HepG2 (cell line): Measurements from ENCODE around the gene KRT1. TPM values are rescaled to one million over a fixed set of nuclear protein-coding genes. Genes with fewer than 3 reads are reported as not detected.

Source experiments
- ATAC-seq: fragments of 200-7000 bp; cut with Tn5 transposase; 3 replicates; pipeline ENCODE4 v1.9.1; 2020; ENCODE audit warnings: mild to moderate bottlenecking, moderate library complexity
- BruUV-seq: library from RNA; stranded (reverse); fragments of 400-500 nt; replicated peaks from 2 replicates; lab custom pipeline; 2021; lab: Mats Ljungman, UMichigan
- CTCF ChIA-PET: fragments of 300-600 bp; formaldehyde crosslinking; extraction: SDS; loops from one replicate; lab custom pipeline; 2021; ENCODE audit warnings: low total read pairs, inconsistent platforms, low intra/inter-chr PET ratio; lab: Yijun Ruan, JAX
- POLR2A ChIA-PET: fragments of 350-600 bp; sonication (Branson Sonifier 250); formaldehyde crosslinking; loops from one replicate; lab custom pipeline; 2020; ENCODE audit warnings: antibody characterized with exemption, inconsistent platforms; lab: Yijun Ruan, JAX
- DNase-seq: peaks from one replicate; pipeline ENCODE4 v3.0.0-alpha.2; 2015; ENCODE audit warnings: low spot score
- FAIRE-seq: peaks from 3 replicates; lab custom pipeline; 2011; peaks lifted over from hg19 to GRCh38; lab: Jason Lieb, UNC
- H2AFZ ChIP-seq: one replicate; pipeline ENCODE4 v1.6.1; 2011; ENCODE audit warnings: low read length, inconsistent platforms
- H3K27ac ChIP-seq: fragments of 300-600 bp; 3 replicates; pipeline ENCODE4 v1.8.0; 2011; ENCODE audit warnings: mixed run types, mild to moderate bottlenecking, mixed read lengths, low read length, inconsistent platforms; ENCODE audit not compliant: insufficient read depth; ENCODE audit errors: extremely low read length
- H3K27me3 ChIP-seq, 2 experiments: fragments of 200-600 bp in 1 of 2; 2 replicates in 1 of 2; 3 replicates in 1 of 2; pipeline versions ENCODE4 v1.6.0 to v1.8.0; 2011; ENCODE audit warnings: low read length in 2 of 2, mild to moderate bottlenecking in 2 of 2, moderate library complexity in 2 of 2, inconsistent platforms in 1 of 2; ENCODE audit not compliant: insufficient read depth in 2 of 2, control insufficient read depth in 1 of 2
- H3K36me3 ChIP-seq, 2 experiments: fragments of 200-600 bp in 1 of 2; replicated peaks in 1 of 2; 2 replicates in 1 of 2; 3 replicates in 1 of 2; pipeline versions ENCODE4 v1.5.1 to v1.8.0; 2011; ENCODE audit warnings: low read length in 2 of 2, inconsistent platforms in 1 of 2; ENCODE audit not compliant: insufficient read depth in 2 of 2, control insufficient read depth in 1 of 2
- H3K4me1 ChIP-seq: 2 replicates; pipeline ENCODE4 v1.5.1; 2012; ENCODE audit warnings: low read length, inconsistent platforms; ENCODE audit not compliant: insufficient read depth
- H3K4me2 ChIP-seq: 2 replicates; pipeline ENCODE4 v1.6.0; 2011; ENCODE audit warnings: low read depth, low read length, inconsistent platforms
- H3K4me3 ChIP-seq, 3 experiments: fragments of 200-600 bp in 1 of 3; sonication (generic), shearing (Covaris generic) in 1 of 3; replicated peaks in 1 of 3; 2 replicates each; pipeline ENCODE4 v1.5.1; 2011 to 2016; ENCODE audit warnings: low read length in 3 of 3, inconsistent platforms in 2 of 3, low read depth in 2 of 3, mild to moderate bottlenecking in 2 of 3, control low read depth in 1 of 3, mixed read lengths in 1 of 3; ENCODE audit not compliant: insufficient read depth in 1 of 3
- H3K79me2 ChIP-seq: one replicate; pipeline ENCODE4 v1.6.1; 2011; ENCODE audit warnings: low read length, inconsistent platforms; ENCODE audit not compliant: insufficient read depth
- H3K9ac ChIP-seq: 2 replicates; pipeline ENCODE4 v1.6.0; 2011; ENCODE audit warnings: mild to moderate bottlenecking, low read depth, low read length, inconsistent platforms; ENCODE audit not compliant: insufficient read depth
- H3K9me3 ChIP-seq: 2 replicates; pipeline ENCODE4 v1.5.1; 2012; ENCODE audit warnings: mild to moderate bottlenecking, low read length
- H4K20me1 ChIP-seq: 2 replicates; pipeline ENCODE4 v1.6.0; 2011; ENCODE audit warnings: inconsistent platforms, mild to moderate bottlenecking, low read length, moderate library complexity; ENCODE audit not compliant: insufficient read depth
- CTCF ChIP-seq: sonication (generic); formaldehyde crosslinking; IDR thresholded peaks from 2 replicates; pipeline ENCODE4 v1.5.0; 2020; ENCODE audit warnings: mild to moderate bottlenecking, missing genetic modification reagents, moderate library complexity
- IRX3 ChIP-seq: sonication (generic); formaldehyde crosslinking; IDR thresholded peaks from 2 replicates; pipeline ENCODE4 v1.8.1; 2023; ENCODE audit warnings: mild to moderate bottlenecking, low read depth, missing genetic modification reagents, borderline replicate concordance
- KDM6A ChIP-seq: IDR thresholded peaks from 2 replicates; pipeline ENCODE4 v1.6.1; 2016; ENCODE audit warnings: low read depth
- STAG1 ChIP-seq: sonication (generic); formaldehyde crosslinking; IDR thresholded peaks from 2 replicates; pipeline ENCODE4 v1.4.0; 2020; ENCODE audit warnings: missing genetic modification reagents
- ZGPAT ChIP-seq: IDR thresholded peaks from 2 replicates; pipeline ENCODE4 v1.6.1; 2016; ENCODE audit warnings: mild to moderate bottlenecking
- ZNF235 ChIP-seq: sonication (generic); formaldehyde crosslinking; IDR thresholded peaks from 2 replicates; pipeline ENCODE4 v1.8.1; 2023; ENCODE audit warnings: mild to moderate bottlenecking, missing genetic modification reagents, borderline replicate concordance
- ZNF446 ChIP-seq: sonication (generic); formaldehyde crosslinking; IDR thresholded peaks from 2 replicates; pipeline ENCODE4 v1.5.0; 2020; ENCODE audit warnings: mild to moderate bottlenecking, missing genetic modification reagents
- ZNF747 ChIP-seq: sonication (generic); formaldehyde crosslinking; IDR thresholded peaks from 2 replicates; pipeline ENCODE4 v1.8.1; 2023; ENCODE audit warnings: missing genetic modification reagents, mild to moderate bottlenecking, borderline replicate concordance
- ZNF839 ChIP-seq: sonication (generic); formaldehyde crosslinking; IDR thresholded peaks from 2 replicates; pipeline ENCODE4 v1.4.0; 2020; ENCODE audit warnings: missing genetic modification reagents, mild to moderate bottlenecking, borderline replicate concordance
- WGBS: methylation state at CpG from one replicate; pipeline ENCODE4 v1.1.6; 2017; ENCODE audit warnings: low lambda C conversion rate; 5-methylcytosine and 5-hydroxymethylcytosine counted together
- in situ Hi-C: cut with HindIII; loops from 2 replicates; pipeline ENCODE4 v1.10.0; 2017; ENCODE audit warnings: low pct_unique_long_range_greater_than_20kb; ENCODE audit not compliant: extremely low pct_ligation_motif_present
- intact Hi-C: fragments of 100-400 bp; cut with micrococcal nuclease; formaldehyde crosslinking; loops from one replicate; pipeline ENCODE4 v1.10.0; 2022; ENCODE audit not compliant: unreplicated experiment
- polyA plus RNA-seq, 8 experiments: library from polyadenylated mRNA; depleted of rRNA in 3 of 8; stranded (reverse) in 7 of 8; unstranded in 1 of 8; fragments of >200 nt; fragmentation: Illumina TruSeq in 4 of 8; extraction: Trizol in 4 of 8; gene quantifications; 2 replicates each; pipeline versions ENCODE4 v1.2.1 to v1.2.3, GENCODE V29; 2011 to 2016; ENCODE audit warnings: low read depth in 4 of 8, missing spikeins in 1 of 8, mixed read lengths in 1 of 8; ENCODE audit not compliant: insufficient read depth in 1 of 8
- total RNA-seq, 5 experiments: library from RNA; depleted of rRNA; stranded (reverse); fragments of >200 nt; fragmentation: Illumina TruSeq; extraction: Trizol; gene quantifications; 2 replicates each; pipeline ENCODE4 v1.2.3, GENCODE V29; 2016; ENCODE audit warnings: low read depth in 1 of 5
- TF ChIP-seq, protein P1 (sequence below): sonication (generic); formaldehyde crosslinking; IDR thresholded peaks from 2 replicates; pipeline ENCODE4 v1.5.0; 2020; ENCODE audit warnings: missing genetic modification reagents
- TF ChIP-seq, protein P2 (sequence below): IDR thresholded peaks from 2 replicates; pipeline ENCODE4 v1.6.1; 2018; ENCODE audit warnings: missing genetic modification reagents
- TF ChIP-seq, protein P3 (sequence below): sonication (generic); formaldehyde crosslinking; IDR thresholded peaks from 2 replicates; pipeline ENCODE4 v1.8.0; 2022; ENCODE audit warnings: mild to moderate bottlenecking, missing genetic modification reagents, moderate library complexity

Gene KRT1
- total and polyA plus RNA-seq, 2 of the 13 experiments (the other 11 are each of a cell fraction or from before 2014, with no cell fraction given) = not detected

- no peaks in the 10 kb centered on the region for H3K79me2 ChIP-seq
- no peak overlapping the region for H3K4me3 ChIP-seq
- in situ Hi-C loops = loop anchor here (25.0 kb wide), 1 partner anchor 294 kb away; no protein-coding TSS in a partner anchor
- H3K36me3 ChIP-seq = no peaks in the 10 kb centered on the region
- CTCF ChIA-PET = no interaction called here
- peaks cover 5 to 48% of the 10 kb centered on the region in 2 experiments; a peak in 4 of 5 replicates for H3K27me3 ChIP-seq
- DNase-seq = no peak
- POLR2A ChIA-PET = no interaction called here
- no peaks in the 10 kb centered on the region for H4K20me1 ChIP-seq
- no peak for ATAC-seq
- no peaks in the 10 kb centered on the region for H3K9me3 ChIP-seq
- TF ChIP-seq IRX3 (CRISPR knock-in tag) (no peak), KDM6A (CRISPR knock-in tag) (no peak)
- TF ChIP-seq, protein P1, sequence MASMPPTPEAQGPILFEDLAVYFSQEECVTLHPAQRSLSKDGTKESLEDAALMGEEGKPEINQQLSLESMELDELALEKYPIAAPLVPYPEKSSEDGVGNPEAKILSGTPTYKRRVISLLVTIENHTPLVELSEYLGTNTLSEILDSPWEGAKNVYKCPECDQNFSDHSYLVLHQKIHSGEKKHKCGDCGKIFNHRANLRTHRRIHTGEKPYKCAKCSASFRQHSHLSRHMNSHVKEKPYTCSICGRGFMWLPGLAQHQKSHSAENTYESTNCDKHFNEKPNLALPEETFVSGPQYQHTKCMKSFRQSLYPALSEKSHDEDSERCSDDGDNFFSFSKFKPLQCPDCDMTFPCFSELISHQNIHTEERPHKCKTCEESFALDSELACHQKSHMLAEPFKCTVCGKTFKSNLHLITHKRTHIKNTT (CRISPR knock-in tag) = no peak
- no peak overlapping the region for H3K27ac ChIP-seq
- under 1% methylated on average over 5 of the region's 5 CpGs for WGBS
- H3K9ac ChIP-seq = no peak overlapping the region
- intact Hi-C loops = no loop called here
- no peaks in the 10 kb centered on the region for H3K4me1 ChIP-seq
- no peak for FAIRE-seq
- no peak overlapping the region for H3K4me2 ChIP-seq
- no TSS peak for BruUV-seq
- no peak overlapping the region for H2AFZ ChIP-seq
Measured at GRCh38 chr12:52693261-52693660, 13.1 kb upstream of the KRT1 start.

DNA sequence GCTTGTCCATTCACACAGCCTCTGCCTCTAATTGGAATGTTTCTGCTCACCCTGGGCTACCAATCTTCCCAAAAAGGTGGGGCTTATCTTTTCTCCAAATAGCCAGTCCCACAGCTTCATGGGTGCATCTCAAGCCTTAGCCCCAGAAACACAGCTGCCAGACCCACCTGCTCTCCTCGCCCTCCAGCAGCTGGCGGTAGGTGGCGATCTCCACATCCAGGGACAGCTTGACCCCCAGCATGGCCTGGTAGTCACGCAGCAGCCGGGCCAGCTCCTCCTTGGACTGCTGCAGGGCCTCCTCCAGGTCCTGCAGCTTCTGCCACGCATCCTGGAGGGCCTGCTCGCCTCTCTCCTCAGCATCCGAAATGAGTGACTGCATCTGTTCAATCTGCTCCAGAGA is 12.0 kb upstream of the KRT1 start:
- Histone ChIP-seq H3K36me3 (no peaks in the 10 kb centered on the region), H3K9ac (no peak overlapping the region), H3K9me3 (no peaks in the 10 kb centered on the region), H3K79me2 (no peaks in the 10 kb centered on the region), H4K20me1 (no peaks in the 10 kb centered on the region), H3K27ac (no peak overlapping the region), H3K4me1 (no peaks in the 10 kb centered on the region), H3K4me2 (no peak overlapping the region), H3K27me3 (peaks cover 5 to 45% of the 10 kb centered on the region in 2 experiments; a peak in 3 of 5 replicates), H2AFZ (no peak overlapping the region), H3K4me3 (no peak overlapping the region)
- intact Hi-C loops (no loop called here), in situ Hi-C loops (loop anchor here (25.0 kb wide), 1 partner anchor 295 kb away; no protein-coding TSS in a partner anchor)
- CTCF ChIA-PET = interaction anchor here (0.7 to 1.0 kb wide), 2 partner anchors 179 to 289 kb away, joined by 3 to 5 read pairs; no protein-coding TSS in a partner anchor
- ATAC-seq (peak; percentile 94), FAIRE-seq (no peak), DNase-seq (peak; percentile 15)
- WGBS = no CpG with 5 or more reads among the region's 8 CpGs
- BruUV-seq = no TSS peak
- POLR2A ChIA-PET = no interaction called here
- TF ChIP-seq, protein P2, sequence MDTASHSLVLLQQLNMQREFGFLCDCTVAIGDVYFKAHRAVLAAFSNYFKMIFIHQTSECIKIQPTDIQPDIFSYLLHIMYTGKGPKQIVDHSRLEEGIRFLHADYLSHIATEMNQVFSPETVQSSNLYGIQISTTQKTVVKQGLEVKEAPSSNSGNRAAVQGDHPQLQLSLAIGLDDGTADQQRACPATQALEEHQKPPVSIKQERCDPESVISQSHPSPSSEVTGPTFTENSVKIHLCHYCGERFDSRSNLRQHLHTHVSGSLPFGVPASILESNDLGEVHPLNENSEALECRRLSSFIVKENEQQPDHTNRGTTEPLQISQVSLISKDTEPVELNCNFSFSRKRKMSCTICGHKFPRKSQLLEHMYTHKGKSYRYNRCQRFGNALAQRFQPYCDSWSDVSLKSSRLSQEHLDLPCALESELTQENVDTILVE (CRISPR knock-in tag) = no peak
- TF ChIP-seq ZNF747 (no peak), ZNF839 (CRISPR knock-in tag) (no peak), ZNF446 (CRISPR knock-in tag) (no peak), ZGPAT (CRISPR knock-in tag) (no peak), CTCF (CRISPR knock-in tag) (peak; percentile 74), ZNF235 (CRISPR knock-in tag) (no peak), STAG1 (CRISPR knock-in tag) (peak; percentile 51)
- TF ChIP-seq, protein P3, sequence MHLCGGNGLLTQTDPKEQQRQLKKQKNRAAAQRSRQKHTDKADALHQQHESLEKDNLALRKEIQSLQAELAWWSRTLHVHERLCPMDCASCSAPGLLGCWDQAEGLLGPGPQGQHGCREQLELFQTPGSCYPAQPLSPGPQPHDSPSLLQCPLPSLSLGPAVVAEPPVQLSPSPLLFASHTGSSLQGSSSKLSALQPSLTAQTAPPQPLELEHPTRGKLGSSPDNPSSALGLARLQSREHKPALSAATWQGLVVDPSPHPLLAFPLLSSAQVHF (CRISPR knock-in tag) = no peak
